NCI-H2196 (cell line): ENCODE data around the gene CELSR1.

Source experiments
- DNase-seq: peaks from one replicate; lab custom pipeline; 2025; ENCODE audit not compliant: unreplicated experiment; lab: John Stamatoyannopoulos, UW

Gene CELSR1

DNA sequence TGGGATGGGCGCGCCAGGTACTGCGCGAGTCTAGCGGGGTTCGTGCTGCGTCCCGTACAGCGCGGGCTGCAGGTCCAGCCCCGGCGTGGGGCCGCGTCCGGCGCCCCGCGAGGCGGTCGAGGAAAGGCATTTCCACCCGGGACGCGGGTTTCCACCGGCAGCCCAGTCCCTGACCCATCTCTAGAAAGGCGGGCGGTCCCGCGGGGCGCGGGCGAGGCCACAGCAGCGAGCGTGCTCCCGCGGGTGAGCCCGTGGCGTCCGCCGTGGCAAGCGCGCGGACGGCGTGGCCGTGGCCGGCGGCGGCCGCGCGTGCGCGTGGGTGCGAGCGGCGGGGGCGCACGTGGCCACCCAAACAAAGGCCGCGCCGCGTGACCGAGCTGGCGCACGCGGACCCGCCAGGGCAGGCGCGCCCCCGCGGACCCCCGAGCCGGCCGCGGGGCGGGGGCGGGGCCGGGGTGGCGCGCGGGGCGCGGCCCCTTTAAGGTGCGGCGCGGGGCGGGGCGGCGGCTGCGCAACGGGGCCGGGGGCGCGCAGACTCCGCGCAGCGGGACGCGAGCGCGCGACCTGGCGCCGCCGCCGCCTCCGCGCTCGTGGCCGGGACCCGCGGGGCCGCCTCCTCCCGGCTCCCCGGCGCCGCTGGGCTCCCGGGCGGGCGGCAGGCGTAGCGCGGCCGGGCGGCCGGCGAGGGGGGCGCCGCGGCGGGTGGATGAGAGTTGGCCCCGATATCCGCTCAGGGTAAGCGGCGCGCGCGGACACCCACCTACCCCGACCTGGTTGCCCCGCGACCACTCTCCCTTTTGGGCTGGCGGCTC, 39.3 kb upstream of the CELSR1 start:
- peak; percentile 72 for DNase-seq

DNA sequence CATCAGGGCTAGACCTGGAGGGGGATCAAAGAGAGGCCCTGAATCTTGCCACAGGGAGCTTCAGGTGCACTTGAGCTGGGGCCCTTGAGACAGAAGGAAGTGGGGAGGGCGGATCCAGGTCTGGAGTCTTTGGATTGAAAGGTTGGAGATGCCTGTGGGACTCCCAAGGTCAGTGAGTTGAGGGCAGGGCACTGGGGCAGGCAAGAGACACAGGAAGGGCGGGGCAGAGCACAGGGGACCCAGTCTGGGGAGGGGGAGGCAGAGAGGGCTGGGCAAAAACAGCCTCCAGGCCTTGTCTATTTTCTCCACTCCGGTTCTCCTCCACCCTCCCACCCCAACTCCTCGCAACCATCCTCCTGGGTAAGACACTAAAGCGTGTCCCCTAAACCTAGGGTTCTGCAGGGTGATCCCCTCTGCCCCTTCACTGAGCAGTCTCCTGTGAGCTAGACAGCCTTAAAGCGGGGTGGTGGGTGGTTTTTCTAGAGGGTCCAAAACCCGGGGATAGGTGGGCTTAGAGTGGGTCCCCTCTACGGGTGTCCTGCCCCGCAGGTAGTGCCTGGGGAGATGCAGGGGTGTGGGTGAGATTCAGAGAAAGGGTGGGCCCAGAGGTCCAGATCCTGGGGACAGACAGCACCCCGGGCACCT, 38.6 kb upstream of the CELSR1 start:
- DNase-seq, result no peak

DNA sequence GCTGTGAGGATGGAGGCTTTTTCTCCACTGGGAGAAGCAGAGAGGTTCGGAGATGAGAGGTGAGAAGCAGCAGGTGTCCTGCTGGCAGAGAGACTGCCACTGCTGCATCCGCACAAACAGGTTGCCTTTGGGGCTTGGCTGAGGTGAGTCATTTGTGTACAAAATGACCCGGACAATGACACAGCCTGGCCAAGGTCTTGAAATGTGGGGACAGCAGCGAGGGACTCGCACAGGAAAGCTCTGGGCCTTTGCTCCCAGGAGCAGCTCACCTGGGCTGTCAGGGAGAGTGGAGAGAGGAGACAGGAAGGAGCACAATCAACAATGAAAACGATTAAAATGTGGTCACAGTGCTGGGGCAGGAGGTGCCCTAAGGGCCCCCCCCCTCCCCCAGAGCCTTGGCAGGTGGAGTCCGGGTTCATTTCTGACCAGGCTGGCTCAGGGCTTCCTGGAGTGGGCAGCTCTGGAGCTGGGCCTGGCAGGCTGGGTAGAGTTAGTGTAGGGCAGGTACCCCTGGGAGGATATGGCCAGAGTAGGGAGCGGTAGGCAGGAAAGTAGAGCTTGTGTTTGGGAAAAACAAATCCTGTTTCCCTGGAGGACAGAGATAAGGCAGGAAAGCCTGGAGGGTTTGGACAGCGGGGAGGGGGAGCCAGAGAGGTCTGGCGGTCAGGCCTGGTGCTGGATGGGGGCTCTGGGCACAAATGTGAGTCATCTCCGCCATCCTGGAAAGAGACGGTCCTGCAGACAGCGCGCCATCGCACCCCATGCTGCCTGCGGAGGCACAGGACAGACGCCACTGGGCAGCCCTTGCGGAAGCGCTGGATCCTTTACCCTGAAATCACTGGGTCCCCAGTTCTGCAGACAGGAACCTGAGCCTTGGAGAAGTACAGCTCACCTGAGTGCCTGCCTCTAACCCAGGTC, 37.8 kb upstream of the CELSR1 start:
- peak; percentile 84 for DNase-seq

DNA sequence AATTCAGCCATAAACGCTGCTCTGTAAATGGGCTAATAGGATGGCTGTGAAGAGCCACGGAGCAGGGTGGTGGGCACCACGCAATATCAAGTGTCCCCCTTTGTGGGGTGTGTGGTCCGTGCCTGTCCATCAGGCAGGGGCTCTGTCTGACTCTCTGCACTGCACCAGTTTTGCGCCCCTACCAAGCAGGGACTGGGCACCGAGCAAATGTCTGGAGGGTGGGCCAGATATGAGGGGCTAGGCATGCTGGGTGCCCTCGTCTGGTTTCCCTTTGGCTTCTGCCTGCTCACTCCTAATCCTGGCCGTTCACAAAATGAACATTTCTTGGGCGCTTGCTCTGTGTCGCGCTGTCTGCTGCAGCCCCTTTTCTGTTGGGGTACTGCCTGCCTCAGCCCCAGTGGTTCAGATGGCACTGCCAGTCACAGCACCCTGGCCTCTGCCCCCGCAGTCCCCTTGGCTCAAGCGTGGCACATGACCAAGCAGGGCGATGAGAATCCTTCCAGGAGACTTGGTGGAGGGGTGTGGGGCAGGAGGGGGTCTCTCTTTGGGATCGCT, 37.1 kb upstream of the CELSR1 start:
- DNase-seq, result no peak

DNA sequence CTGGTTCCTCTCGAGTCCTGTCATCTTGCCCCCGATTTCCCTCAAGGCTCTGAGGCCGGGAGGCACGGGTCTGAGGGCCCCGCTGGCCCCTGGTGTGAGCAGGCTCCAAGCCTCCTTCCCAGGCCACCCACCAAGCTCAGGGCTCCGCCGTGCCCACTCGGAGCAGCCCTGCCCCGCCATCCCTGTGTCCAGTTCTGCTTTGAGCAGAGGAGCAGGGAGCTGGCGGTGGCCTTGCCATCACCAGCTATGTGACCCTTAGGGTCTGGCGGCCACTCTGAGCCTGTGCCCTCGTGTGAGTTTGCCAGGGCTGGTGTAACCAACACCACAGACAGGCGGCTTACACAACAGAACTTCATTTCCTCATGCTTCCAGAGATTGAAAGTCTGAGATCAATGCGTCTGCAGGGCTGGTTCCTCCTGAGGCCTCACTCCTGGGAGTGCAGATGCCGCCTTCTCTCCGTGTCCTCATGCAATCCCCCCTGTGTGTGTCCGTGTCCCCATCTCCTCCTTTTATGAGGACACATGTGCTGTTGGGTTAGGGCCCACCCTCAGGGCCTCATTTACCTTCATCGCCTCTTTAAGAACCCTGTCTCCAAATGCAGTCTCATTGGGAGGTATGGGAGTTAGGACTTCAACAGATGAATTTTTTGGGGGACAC, 36.5 kb upstream of the CELSR1 start:
- no peak for DNase-seq

DNA sequence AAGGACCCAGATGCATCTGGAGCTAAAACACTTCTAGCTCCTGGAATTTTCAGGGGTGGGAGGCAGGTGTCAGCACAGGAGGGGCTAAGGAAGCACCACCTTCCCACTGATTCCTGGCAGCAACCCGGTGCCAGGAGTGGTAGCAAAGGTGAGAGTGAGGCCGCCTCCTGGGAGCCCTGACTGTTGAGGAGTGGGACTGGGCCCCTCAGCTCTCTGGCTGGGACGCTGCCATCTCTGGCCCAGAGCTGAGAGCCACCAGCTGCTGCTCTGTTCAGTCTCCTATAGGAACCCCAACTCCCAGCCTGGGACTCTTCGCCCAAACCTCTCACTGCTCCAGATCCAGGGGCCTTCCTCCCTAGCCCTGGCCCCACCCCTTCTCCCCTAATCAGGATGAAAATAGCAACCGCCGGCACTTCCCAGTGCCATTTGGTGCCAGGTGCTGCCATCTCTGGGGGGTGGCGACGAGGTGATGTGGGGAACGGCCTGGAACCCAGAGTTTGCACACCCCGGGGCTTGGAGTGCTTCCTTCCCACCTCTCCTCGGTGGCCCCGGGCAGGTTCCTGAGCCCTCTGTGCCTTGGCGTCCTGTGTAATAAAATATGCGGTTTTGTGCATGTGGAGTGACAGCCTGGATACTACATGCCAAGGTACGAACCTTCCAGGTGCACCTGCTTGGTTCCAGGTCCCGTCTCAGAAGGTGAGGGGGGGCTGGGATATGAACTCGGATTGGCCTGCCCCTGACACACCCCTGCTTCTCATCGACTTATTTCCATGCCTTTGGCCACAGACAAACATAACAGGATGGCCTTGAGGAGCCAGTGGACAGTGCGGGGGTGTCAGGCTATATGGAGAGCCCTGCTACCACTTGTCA, 35.7 kb upstream of the CELSR1 start:
- no peak for DNase-seq

DNA sequence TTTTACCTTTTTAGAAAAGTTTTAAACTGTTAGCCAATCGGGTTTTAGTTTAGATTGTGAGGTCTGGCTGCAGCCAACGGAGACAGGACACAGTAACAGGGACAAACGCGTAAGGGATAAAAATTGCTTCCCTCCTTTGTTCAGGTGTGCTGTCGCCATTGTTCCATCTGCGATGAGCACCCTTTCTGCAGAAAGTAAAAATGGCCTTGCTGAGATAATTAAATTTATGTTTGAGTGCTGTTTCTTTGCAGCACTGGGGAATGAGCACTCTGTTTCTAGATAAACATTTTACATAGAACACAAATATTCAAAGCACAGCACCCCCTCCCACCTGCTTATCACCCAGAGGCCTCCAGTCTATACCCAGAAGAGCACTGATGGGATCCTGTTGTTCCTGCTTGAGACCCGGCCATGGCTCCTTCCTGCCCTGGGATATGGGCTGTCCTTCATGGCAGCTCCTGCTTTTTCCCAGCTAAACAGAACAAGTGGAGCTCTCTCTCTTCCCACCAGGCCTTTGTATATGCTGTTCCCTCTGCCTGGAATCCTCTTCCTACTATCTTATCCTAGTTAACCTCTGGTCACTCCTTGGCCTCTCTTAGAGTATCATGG, 34.3 kb upstream of the CELSR1 start:
- DNase-seq, result no peak

DNA sequence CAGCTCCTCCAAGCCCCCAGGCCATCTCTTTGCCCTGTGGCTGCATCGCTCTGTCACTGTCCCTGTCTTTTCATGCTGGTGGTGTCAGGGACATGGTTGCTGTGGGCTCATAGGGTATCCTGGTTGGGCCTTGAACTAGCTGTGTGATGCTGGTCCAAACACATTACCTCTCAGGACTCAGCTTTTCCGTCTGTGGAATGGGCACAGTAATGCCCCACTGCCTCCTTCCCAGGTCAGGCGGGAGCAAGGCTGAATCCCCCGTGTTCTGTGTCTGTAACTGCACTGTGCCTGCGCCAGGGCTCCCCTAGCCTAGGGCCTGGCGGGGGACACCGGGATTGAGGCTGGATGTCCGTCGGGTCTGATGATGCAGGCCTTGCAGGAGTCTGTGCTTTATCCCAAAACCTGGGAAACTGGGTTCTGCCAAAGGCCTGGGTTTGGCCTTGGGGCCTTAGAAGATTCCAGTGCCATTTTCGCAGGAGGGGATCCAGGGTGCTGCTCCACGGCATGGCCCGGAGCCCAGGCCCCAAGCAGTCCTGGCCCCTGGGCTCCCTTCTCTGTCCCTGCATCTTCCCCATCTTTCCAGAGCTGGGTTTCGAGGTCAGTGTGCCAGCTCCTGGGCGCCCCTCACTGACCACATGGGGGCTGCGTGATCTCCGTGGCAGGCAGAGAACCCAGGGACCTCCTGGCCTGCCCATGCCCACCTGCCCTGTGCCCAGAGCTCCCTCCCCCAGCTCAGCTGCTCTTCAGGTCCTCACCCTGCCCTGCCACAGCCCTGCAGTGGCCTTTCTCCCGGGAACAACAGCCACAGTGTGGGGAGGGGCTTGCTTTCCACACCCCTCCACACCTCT, 32.7 kb upstream of the CELSR1 start:
- no peak for DNase-seq

DNA sequence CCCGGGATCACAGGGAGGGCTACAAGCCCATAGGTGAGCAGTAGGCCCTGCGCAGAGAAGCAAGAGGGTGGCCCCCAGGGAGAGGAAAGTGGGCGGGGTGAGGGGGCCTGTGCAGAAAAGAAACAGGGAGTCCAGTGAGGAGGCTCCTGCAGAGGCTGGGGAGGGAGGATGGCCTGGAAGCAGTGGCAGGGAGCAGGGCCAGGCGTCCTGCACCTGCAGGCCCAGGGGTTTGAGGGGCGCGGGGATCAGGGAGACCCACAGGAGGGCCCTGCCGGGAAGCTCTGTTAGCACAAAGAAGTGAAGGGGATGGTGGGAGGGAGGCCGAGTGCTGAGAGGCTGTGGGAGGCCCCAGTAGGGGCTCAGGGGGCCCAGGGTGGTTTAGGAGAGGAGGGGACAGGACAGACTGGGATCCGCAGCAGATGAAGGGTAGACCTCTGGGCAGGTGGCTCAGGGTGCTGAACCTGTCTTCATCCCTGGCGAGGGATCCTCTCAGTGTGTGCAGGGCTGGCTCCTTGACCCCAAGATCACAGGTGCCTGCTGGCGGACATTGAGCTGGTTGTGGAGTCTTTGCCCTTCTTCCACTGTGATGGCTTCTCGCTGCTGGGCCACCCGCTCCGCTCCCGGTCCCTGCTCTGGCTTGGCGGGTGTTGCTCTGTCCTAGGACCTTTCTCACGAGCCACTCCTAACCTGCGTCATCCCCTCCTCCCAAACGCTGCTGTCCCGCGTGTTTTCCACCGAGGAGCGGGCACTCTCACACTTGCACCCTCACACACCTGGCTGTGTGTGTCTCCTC, 31.8 kb upstream of the CELSR1 start:
- no peak for DNase-seq

DNA sequence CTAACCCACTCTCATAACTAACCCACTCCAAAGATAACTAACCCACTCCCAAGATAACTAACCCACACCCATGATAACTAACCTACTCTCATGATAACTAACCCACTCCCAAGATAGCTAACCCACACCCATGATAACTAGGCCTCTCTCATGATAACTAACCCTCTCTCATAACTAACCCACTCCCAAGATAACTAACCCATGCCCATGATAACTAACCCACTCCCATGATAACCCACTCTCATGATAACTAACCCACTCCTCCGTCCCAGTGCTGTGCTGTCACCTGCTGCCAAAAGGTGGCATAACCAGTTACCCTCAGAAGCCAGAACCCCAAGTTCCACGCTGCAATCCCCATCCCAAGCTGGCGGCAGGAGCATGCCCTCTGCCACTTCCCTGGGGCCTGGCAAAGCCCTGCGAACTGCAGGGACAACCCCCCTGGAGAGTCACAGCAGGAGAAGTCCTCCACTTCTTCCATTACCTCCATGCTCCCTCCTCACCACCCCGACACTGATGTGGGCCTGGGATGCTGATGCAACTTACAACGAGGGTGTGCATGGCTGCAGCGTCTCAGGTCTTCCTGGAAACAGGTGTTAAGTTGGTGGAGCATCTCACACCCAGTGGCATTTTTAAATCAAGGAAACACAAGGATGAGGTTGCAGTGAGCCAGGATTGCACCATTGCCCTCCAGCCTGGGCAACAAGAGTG, 30.8 kb upstream of the CELSR1 start:
- no peak for DNase-seq

DNA sequence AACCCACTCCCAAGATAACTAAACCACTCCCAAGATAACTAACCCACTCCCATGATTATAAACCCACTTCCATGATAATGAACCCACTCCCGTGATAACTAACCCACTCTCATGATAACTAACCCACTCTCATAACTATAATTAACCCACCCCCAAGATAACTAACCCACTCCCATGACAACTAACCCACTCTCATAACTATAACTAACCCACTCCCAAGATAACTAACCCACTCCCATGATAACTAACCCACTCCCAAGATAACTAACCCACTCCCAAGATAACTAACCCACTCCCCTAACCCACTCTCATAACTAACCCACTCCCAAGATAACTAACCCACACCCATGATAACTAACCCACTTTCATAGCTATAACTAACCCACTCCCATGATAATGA, 30.1 kb upstream of the CELSR1 start:
- no peak for DNase-seq

DNA sequence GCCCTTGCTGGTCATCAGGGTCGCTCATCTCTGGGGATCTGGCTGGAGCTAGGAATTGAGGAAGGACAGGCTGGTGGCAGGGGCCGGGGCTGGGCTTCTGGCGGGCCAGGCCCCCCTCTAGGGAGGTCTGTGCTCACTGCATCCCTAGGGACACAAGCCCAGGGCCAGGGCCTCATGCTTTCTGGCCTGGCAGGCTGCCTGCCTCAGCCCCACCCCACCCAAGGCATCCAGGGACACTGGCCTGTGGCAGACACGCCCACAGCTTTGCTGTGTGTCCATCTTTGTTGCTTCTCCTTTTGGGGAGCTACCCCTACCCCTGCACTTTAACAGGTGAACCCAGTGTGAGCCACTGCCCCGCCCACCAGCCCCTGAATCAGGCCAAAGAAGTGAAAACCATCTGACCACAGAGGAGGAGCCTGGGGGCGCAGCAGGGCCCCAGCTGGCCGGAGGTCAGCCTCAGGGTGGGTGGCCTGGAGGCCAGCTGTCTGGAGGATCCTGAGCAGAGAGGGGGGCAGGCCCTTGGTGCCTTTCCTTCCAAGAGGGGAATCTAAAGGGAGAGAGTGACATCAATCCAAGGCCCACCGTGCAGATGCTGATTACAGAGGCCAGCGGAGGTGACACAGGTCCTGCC, 26.8 kb upstream of the CELSR1 start:
- DNase-seq, result no peak

DNA sequence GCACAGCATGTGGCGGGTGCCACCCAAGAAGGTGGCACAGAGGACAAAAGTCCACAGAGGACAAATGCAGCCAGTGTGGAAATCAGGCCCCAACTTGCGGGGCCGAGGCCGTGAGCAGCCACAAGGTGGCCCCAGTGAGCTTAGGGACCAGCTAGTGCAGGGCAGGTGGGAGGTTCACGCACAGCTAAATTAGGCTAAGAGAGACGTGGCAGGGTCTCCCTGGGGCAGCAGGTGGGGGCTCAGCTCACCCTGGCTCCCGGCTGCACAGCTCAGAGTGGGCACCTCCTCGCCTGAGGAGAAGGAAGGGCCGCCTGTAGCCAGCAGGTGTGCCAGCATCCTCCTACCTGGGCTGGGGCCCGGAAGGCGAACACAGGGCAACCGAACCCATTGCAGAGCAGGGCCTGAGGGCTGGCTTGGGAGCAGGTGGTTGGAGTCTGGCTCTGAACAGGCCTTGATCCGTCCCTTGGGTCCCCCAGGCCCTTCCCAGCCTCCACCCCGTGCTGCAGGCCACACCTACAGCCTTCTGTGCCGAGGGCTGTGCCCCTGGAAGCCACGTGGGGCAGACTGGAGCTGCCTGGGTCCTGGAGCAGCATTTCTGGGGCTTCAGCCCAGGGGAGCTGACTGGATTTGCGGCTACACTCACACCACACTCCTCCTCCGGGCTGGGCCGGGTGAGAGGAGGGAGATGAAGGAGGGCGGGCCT, 26.1 kb upstream of the CELSR1 start:
- peak; percentile 83 for DNase-seq

DNA sequence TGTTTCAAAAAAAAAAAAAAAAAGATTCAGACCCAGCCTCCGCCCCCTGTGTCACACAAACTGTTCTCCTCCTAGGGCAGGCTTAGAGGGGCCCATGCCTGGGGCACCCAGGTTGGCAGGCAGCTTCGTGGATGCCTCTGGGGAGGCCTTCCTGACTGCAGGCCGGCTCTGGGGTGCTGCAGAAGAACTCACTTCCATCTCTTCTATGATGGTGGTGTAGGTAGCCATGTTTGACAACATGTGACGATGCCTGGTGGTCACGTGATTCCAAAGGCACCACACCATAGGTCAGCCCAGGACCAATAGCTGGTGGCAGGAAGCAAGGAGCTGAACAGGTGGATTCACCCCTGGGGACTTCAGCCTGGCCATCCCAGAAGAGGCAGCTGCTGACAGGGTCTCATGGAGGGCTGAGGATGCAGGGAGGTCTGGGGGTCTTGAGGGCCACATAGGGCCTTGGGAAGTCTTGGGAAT, 24.1 kb upstream of the CELSR1 start:
- DNase-seq, result peak; percentile 79

DNA sequence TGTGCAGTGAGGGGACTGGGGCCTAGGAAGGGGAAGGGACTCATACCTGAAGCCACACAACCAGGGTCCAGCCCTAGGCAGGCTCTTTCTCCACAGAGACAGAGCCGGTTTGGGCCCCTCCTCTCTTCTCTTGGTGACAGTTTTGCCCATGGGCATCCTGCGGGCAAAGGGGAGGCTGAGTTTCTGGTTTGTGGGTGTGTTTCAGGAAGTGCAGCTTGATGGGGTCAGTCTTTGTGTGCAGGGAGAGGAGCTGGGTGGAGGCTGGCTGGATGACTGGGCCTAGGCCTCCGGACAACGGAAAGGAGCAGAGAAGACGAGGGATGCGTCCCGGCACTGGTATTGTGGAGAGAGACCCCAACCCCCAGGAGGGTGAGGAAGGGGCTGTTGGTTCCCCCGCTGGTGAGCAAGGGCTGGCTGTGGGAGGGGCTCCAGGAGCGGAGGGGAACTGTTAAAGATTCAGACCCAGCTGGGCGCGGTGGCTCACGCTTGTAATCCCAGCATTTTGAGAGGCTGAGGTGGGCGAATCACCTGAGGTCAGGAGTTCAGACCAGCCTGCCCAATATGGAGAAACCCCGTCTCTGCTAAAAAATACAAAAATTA, 23.4 kb upstream of the CELSR1 start:
- no peak for DNase-seq
